HepG2 (cell line): ENCODE results near the gene EBF3.

Experiments used
- ATF1 ChIP-seq: IDR thresholded peaks from 2 replicates; pipeline ENCODE4 v1.6.1; 2016; ENCODE audit warnings: mild to moderate bottlenecking, control low read depth
- CHCHD3 ChIP-seq: sonication (generic); formaldehyde crosslinking; IDR thresholded peaks from 2 replicates; pipeline ENCODE4 v1.8.0; 2022; ENCODE audit warnings: mild to moderate bottlenecking, missing genetic modification reagents, moderate library complexity
- EP300 ChIP-seq, 3 experiments: sonication (generic) in 1 of 3; formaldehyde crosslinking in 1 of 3; IDR thresholded peaks; 2 replicates each; pipeline versions ENCODE4 v1.5.1 to v1.6.1; 2011 to 2020; ENCODE audit warnings: low read depth in 2 of 3, low read length in 2 of 3, borderline replicate concordance in 1 of 3, improper control_type of control experiment in 1 of 3, mild to moderate bottlenecking in 1 of 3, missing genetic modification reagents in 1 of 3, moderate library complexity in 1 of 3
- HMG20A ChIP-seq: IDR thresholded peaks from 2 replicates; pipeline ENCODE4 v1.6.1; 2016; ENCODE audit warnings: borderline replicate concordance
- MXI1 ChIP-seq: IDR thresholded peaks from 3 replicates; pipeline ENCODE4 v1.6.1; 2012; ENCODE audit warnings: low read depth, low read length, inconsistent platforms, borderline replicate concordance
- POLR2A ChIP-seq, 2 experiments: IDR thresholded peaks; 2 replicates each; pipeline ENCODE4 v1.6.1; 2011; ENCODE audit warnings: low read depth in 2 of 2, low read length in 2 of 2, mild to moderate bottlenecking in 1 of 2, moderate library complexity in 1 of 2; ENCODE audit not compliant: insufficient read depth in 1 of 2
- SP1 ChIP-seq, 2 experiments: fragments of 450-650 bp in 1 of 2; sonication (generic) in 1 of 2; formaldehyde crosslinking in 1 of 2; IDR thresholded peaks; 2 replicates each; pipeline versions ENCODE4 v1.4.0 to v1.6.1; 2016 to 2020; ENCODE audit warnings: missing genetic modification reagents in 1 of 2
- SP2 ChIP-seq: sonication (generic); formaldehyde crosslinking; IDR thresholded peaks from 2 replicates; pipeline ENCODE4 v1.5.1; 2020; ENCODE audit warnings: mild to moderate bottlenecking, missing genetic modification reagents
- TCF7 ChIP-seq: sonication (generic); IDR thresholded peaks from 2 replicates; pipeline ENCODE4 v1.6.1; 2016; ENCODE audit warnings: antibody characterized with exemption, low read depth
- ZNF138 ChIP-seq: sonication (generic); formaldehyde crosslinking; IDR thresholded peaks from 2 replicates; pipeline ENCODE4 v1.5.0; 2020; ENCODE audit warnings: mild to moderate bottlenecking, low read depth, missing genetic modification reagents
- ZNF780A ChIP-seq: sonication (generic); formaldehyde crosslinking; IDR thresholded peaks from 2 replicates; pipeline ENCODE4 v1.8.0; 2022; ENCODE audit warnings: mild to moderate bottlenecking, missing genetic modification reagents, moderate library complexity
- TF ChIP-seq, protein P1 (sequence below): sonication (generic); formaldehyde crosslinking; IDR thresholded peaks from 2 replicates; pipeline ENCODE4 v1.5.0; 2020; ENCODE audit warnings: mild to moderate bottlenecking, missing genetic modification reagents, moderate library complexity
- TF ChIP-seq, protein P2 (sequence below): sonication (generic); formaldehyde crosslinking; IDR thresholded peaks from 2 replicates; pipeline ENCODE4 v1.8.0; 2022; ENCODE audit warnings: missing genetic modification reagents, mild to moderate bottlenecking, inconsistent platforms, borderline replicate concordance

DNA sequence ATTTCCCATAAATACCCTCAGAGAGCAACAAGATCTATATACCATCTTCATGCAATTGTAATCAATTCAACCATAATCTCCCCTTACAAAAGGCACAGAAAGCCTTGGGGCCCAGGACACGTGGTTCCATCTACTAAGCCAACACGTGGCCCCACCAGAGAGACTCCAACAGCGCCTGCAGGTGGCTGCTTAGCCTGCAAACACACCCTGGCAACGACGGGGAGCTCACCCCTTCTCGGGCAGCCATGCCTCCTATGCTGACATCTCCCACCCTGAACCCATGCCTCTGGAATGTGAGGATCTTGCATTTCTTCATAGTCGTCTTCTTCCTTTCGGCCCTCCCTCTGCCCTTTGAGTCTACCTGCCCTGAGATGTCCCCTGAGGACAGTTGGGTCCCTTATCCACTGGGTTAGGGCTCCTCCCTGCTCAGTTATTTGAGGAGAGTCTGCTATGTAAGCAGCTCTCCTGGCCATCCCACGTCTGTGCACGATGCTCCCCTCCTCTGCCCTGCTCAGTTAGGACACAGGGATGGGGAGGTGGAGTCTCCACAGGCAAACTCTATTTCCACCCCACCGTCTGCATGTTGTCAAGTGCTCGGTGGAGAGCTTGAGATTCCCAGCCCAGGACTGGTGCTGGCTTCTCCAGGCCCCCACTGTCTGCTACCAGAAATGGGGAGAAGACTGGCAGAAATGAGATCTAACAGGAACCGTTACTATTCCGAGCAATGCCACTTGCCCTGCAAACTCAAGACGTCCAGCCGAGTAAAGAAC is 36.5 kb downstream of the EBF3 start:
- TF ChIP-seq, protein P1, sequence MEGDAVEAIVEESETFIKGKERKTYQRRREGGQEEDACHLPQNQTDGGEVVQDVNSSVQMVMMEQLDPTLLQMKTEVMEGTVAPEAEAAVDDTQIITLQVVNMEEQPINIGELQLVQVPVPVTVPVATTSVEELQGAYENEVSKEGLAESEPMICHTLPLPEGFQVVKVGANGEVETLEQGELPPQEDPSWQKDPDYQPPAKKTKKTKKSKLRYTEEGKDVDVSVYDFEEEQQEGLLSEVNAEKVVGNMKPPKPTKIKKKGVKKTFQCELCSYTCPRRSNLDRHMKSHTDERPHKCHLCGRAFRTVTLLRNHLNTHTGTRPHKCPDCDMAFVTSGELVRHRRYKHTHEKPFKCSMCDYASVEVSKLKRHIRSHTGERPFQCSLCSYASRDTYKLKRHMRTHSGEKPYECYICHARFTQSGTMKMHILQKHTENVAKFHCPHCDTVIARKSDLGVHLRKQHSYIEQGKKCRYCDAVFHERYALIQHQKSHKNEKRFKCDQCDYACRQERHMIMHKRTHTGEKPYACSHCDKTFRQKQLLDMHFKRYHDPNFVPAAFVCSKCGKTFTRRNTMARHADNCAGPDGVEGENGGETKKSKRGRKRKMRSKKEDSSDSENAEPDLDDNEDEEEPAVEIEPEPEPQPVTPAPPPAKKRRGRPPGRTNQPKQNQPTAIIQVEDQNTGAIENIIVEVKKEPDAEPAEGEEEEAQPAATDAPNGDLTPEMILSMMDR, result no peak
- TF ChIP-seq SP1 (IDR thresholded peaks at IDR 0.05), result no peak
- no peak for TF ChIP-seq SP1 (CRISPR knock-in tag; IDR thresholded peaks at IDR 0.05)
- TF ChIP-seq CHCHD3 (CRISPR knock-in tag), result no peak
- TF ChIP-seq TCF7, result no peak
- TF ChIP-seq ZNF780A (CRISPR knock-in tag), result no peak
- TF ChIP-seq SP2 (CRISPR knock-in tag), result no peak
- no peak for TF ChIP-seq EP300 (IDR thresholded peaks at IDR 0.05; ENCODE audit: low read depth in 2 of 2, low read length in 2 of 2)
- TF ChIP-seq EP300 (CRISPR knock-in tag; IDR thresholded peaks at IDR 0.05; ENCODE audit: borderline replicate concordance), result no peak
- TF ChIP-seq, protein P2, sequence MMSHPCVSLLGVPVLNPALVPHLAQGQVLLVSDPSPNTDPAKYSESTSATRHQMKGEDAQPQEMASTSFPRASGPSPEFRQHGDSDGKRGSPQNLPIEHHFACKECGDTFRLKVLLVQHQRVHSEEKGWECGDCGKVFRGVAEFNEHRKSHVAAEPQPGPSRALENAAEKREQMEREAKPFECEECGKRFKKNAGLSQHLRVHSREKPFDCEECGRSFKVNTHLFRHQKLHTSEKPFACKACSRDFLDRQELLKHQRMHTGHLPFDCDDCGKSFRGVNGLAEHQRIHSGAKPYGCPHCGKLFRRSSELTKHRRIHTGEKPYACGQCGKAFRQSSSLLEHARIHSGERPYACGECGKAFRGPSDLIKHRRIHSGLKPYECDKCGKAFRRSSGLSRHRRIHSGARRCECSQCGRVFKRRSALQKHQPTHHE, result no peak
- no peak for TF ChIP-seq MXI1
- TF ChIP-seq ZNF138 (CRISPR knock-in tag), result no peak
- no peak for TF ChIP-seq POLR2A (IDR thresholded peaks at IDR 0.05; ENCODE audit: insufficient read depth in 1 of 2, low read depth in 2 of 2, low read length in 2 of 2)
- no peak for TF ChIP-seq ATF1 (CRISPR knock-in tag)
- no peak for TF ChIP-seq HMG20A (CRISPR knock-in tag)
